Measurements from ENCODE around the gene ZC3H12C. TPM values are rescaled to one million over a fixed set of nuclear protein-coding genes. Genes with fewer than 3 reads are reported as not detected.

ZC3H12C gene
- total and polyA plus RNA-seq, 2 of the 13 experiments (the other 11 are each of a cell fraction or from before 2014, with no cell fraction given): 2.4 to 5.7 TPM

- TF ChIP-seq HES4 (CRISPR knock-in tag; IDR thresholded peaks at IDR 0.05; ENCODE audit: borderline replicate concordance) (0 out of 2 replicates have a peak, but pooled peaks have one; percentile 44), ZNF609 (CRISPR knock-in tag; IDR thresholded peaks at IDR 0.05; ENCODE audit: borderline replicate concordance) (no peak), KAT7 (CRISPR knock-in tag; IDR thresholded peaks at IDR 0.05; ENCODE audit: borderline replicate concordance) (peak; percentile 55; the same call in 1 of the 2 replicates), TSC22D2 (CRISPR knock-in tag; IDR thresholded peaks at IDR 0.05; ENCODE audit: borderline replicate concordance) (0 out of 2 replicates have a peak, but pooled peaks have one; percentile 37), ZNF564 (CRISPR knock-in tag; IDR thresholded peaks at IDR 0.05) (peak; percentile 55; the same call in 1 of the 2 replicates), ZNF75D (CRISPR knock-in tag; IDR thresholded peaks at IDR 0.05; ENCODE audit: borderline replicate concordance) (no peak), RBAK (CRISPR knock-in tag; IDR thresholded peaks at IDR 0.05) (no peak), ZNF740 (CRISPR knock-in tag; IDR thresholded peaks at IDR 0.05) (peak; percentile 17; the same call in 1 of the 2 replicates), ZNF543 (CRISPR knock-in tag; IDR thresholded peaks at IDR 0.05) (no peak), DRAP1 (CRISPR knock-in tag; IDR thresholded peaks at IDR 0.05) (0 out of 2 replicates have a peak, but pooled peaks have one; percentile 42), JUNB (CRISPR knock-in tag; IDR thresholded peaks at IDR 0.05; ENCODE audit: borderline replicate concordance) (no peak), NONO (IDR thresholded peaks at IDR 0.05) (no peak), NONO (CRISPR knock-in tag; conservative IDR thresholded peaks at IDR 0.05) (0 out of 2 replicates have a peak, but pooled peaks have one; percentile 52), TFDP2 (CRISPR knock-in tag; IDR thresholded peaks at IDR 0.05) (peak; percentile 49), ZNF687 (CRISPR knock-in tag; IDR thresholded peaks at IDR 0.05) (peak; percentile 73), CEBPB (IDR thresholded peaks at IDR 0.05; ENCODE audit: borderline replicate concordance, low read depth, low read length) (peak; percentile 98), MXI1 (IDR thresholded peaks at IDR 0.05; ENCODE audit: borderline replicate concordance, low read depth, low read length) (0 out of 3 replicates have a peak, but pooled peaks have one; percentile 18)
Measured at GRCh38 chr11:110092515-110093406, at the start of gene ZC3H12C (continued).
